Neural cell (in vitro differentiated cells): ENCODE data around the gene DPH3.

Experiments used
- EP300 ChIP-seq: fragments of 450-650 bp; conservative IDR thresholded peaks from 2 replicates; pipeline ENCODE4 v1.6.1; 2014; ENCODE audit warnings: antibody characterized with exemption, mild to moderate bottlenecking, moderate library complexity; ENCODE audit not compliant: poor library complexity, severe bottlenecking
- EZH2 ChIP-seq: fragments of 200-600, 300-800 bp; shearing (Covaris generic), sonication (generic); IDR thresholded peaks from 2 replicates; pipeline ENCODE4 v1.6.1; 2014; ENCODE audit warnings: antibody characterized with exemption, low read length, borderline replicate concordance, mild to moderate bottlenecking; ENCODE audit not compliant: insufficient read depth, poor library complexity, severe bottlenecking
- POLR2AphosphoS5 ChIP-seq: IDR thresholded peaks from 2 replicates; pipeline ENCODE4 v1.6.1; 2012
- TF ChIP-seq, protein P1 (sequence below): fragments of 450-650 bp; IDR thresholded peaks from 2 replicates; pipeline ENCODE4 v1.5.1; 2014; ENCODE audit warnings: antibody characterized with exemption, mild to moderate bottlenecking, moderate library complexity; ENCODE audit not compliant: poor library complexity, severe bottlenecking
- TF ChIP-seq, protein P2 (sequence below): IDR thresholded peaks from 2 replicates; pipeline ENCODE4 v1.6.1; 2012; ENCODE audit warnings: borderline replicate concordance

DNA sequence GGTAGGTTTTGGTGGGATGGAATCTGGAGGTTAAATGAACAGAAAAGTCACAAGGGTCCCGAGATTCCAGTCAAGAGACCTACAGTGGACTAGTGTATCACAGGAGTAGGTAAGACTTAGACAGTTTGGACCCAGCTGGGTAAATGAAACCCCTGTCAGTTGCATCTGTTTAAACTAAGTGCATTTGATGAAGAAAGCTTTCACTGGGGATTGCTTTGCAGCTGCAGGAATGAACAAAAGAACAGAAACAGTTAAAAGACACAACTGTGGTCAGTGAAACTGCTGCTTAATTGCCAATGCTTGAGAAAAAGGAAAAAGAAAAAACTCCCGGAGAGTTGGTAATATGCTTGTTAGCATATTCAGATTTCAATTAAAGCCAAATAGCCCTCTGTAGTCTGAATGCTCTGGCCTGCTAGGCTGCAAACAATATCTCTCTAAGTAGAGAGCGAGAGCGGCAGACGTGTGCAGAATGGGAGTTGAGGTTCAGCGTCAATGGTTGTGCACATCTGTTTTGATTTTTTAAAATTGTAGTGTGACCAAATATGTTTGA, 37.4 kb upstream of the DPH3 start:
- TF ChIP-seq EP300 (no peak), POLR2AphosphoS5 (no peak), EZH2 (no peak)
- TF ChIP-seq, protein P1, sequence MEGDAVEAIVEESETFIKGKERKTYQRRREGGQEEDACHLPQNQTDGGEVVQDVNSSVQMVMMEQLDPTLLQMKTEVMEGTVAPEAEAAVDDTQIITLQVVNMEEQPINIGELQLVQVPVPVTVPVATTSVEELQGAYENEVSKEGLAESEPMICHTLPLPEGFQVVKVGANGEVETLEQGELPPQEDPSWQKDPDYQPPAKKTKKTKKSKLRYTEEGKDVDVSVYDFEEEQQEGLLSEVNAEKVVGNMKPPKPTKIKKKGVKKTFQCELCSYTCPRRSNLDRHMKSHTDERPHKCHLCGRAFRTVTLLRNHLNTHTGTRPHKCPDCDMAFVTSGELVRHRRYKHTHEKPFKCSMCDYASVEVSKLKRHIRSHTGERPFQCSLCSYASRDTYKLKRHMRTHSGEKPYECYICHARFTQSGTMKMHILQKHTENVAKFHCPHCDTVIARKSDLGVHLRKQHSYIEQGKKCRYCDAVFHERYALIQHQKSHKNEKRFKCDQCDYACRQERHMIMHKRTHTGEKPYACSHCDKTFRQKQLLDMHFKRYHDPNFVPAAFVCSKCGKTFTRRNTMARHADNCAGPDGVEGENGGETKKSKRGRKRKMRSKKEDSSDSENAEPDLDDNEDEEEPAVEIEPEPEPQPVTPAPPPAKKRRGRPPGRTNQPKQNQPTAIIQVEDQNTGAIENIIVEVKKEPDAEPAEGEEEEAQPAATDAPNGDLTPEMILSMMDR = no peak
- TF ChIP-seq, protein P2, sequence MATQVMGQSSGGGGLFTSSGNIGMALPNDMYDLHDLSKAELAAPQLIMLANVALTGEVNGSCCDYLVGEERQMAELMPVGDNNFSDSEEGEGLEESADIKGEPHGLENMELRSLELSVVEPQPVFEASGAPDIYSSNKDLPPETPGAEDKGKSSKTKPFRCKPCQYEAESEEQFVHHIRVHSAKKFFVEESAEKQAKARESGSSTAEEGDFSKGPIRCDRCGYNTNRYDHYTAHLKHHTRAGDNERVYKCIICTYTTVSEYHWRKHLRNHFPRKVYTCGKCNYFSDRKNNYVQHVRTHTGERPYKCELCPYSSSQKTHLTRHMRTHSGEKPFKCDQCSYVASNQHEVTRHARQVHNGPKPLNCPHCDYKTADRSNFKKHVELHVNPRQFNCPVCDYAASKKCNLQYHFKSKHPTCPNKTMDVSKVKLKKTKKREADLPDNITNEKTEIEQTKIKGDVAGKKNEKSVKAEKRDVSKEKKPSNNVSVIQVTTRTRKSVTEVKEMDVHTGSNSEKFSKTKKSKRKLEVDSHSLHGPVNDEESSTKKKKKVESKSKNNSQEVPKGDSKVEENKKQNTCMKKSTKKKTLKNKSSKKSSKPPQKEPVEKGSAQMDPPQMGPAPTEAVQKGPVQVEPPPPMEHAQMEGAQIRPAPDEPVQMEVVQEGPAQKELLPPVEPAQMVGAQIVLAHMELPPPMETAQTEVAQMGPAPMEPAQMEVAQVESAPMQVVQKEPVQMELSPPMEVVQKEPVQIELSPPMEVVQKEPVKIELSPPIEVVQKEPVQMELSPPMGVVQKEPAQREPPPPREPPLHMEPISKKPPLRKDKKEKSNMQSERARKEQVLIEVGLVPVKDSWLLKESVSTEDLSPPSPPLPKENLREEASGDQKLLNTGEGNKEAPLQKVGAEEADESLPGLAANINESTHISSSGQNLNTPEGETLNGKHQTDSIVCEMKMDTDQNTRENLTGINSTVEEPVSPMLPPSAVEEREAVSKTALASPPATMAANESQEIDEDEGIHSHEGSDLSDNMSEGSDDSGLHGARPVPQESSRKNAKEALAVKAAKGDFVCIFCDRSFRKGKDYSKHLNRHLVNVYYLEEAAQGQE = no peak
